Natural killer cell treated with Interleukin-12 subunit alpha and Interleukin-12 subunit beta and Interleukin-15 and Interleukin-18, amount 100 ng/mL, for 72 hours (primary cell): ENCODE results near the gene UCN3. TPM values are rescaled to one million over a fixed set of nuclear protein-coding genes. Genes with fewer than 3 reads are reported as not detected.

Source experiments
- ATAC-seq, 2 donors: fragments of 150-1000 bp; cut with Tn5 transposase in 1 of 2; sonication (Bioruptor Pico), chemical (Tn5 transposase) in 1 of 2; 2 replicates each; pipeline ENCODE4 v1.10.0; 2021
- DNase-seq: peaks from one replicate; pipeline ENCODE4 v3.0.0; 2022; ENCODE audit warnings: low spot score
- H3K27ac Mint-ChIP-seq, 2 donors: 1 replicate in 1 of 2; 2 replicates in 1 of 2; pipeline ENCODE4 v1.8.0; 2022; ENCODE audit warnings: mixed read lengths in 2 of 2, mild to moderate bottlenecking in 1 of 2, moderate library complexity in 1 of 2
- H3K27me3 Mint-ChIP-seq, 2 donors: 1 replicate in 1 of 2; 2 replicates in 1 of 2; pipeline ENCODE4 v1.8.0; 2022; ENCODE audit warnings: mixed read lengths in 2 of 2
- H3K36me3 Mint-ChIP-seq: one replicate; pipeline ENCODE4 v1.8.0; 2022; ENCODE audit warnings: mixed read lengths
- H3K4me1 Mint-ChIP-seq, 2 donors: 1 replicate in 1 of 2; 2 replicates in 1 of 2; pipeline ENCODE4 v1.8.0; 2022; ENCODE audit warnings: low read depth in 2 of 2, mixed read lengths in 2 of 2, mild to moderate bottlenecking in 1 of 2
- H3K4me3 Mint-ChIP-seq: one replicate; pipeline ENCODE4 v1.8.0; 2022; ENCODE audit warnings: mixed read lengths
- H3K9me3 Mint-ChIP-seq: 2 replicates; pipeline ENCODE4 v1.8.0; 2022; ENCODE audit warnings: mixed read lengths
- total RNA-seq, 2 donors: library from RNA; stranded (reverse); gene quantifications; one replicate each; pipeline ENCODE4 v1.2.3, GENCODE V29; 2022

UCN3 gene
- not detected for total RNA-seq

- H3K4me3 Mint-ChIP-seq, result no peak within 1 kb of the TSS
- ATAC-seq (no peak), DNase-seq (no peak)
- no peaks in the 10 kb centered on the region for H3K36me3 Mint-ChIP-seq
- H3K4me1 Mint-ChIP-seq, result peaks cover 6 to 9% of the 10 kb centered on the region in 2 donors
- no peaks in the 10 kb centered on the region for H3K9me3 Mint-ChIP-seq
- no peak within 1 kb of the TSS for H3K27ac Mint-ChIP-seq
- H3K27me3 Mint-ChIP-seq, result peaks cover 0 to 3% of the 10 kb centered on the region in 2 donors
Observed at GRCh38 chr10:5364890-5365338, at the start of gene UCN3. TSS of gene UCN3 (plus strand) at chr10:5364966. CDS start at chr10:5373721, 8,755 bp downstream.

GRCh38 chr10:5317547-5318107, 47.1 kb upstream of the UCN3 start:
- ATAC-seq, result peak; percentile 95
- Mint-ChIP-seq H3K9me3 (peaks cover 12% of the 10 kb centered on the region), H3K4me1 (peaks cover 77 to 78% of the 10 kb centered on the region in 2 donors), H3K36me3 (peaks cover 20% of the 10 kb centered on the region), H3K27ac (peak overlapping the region; percentile 89 to 95), H3K4me3 (peak overlapping the region; percentile 74), H3K27me3 (no peaks in the 10 kb centered on the region)
- peak; percentile 89 for DNase-seq

- Mint-ChIP-seq H3K9me3 (peaks cover 12% of the 10 kb centered on the region), H3K4me3 (peak overlapping the region; percentile 74), H3K27me3 (no peaks in the 10 kb centered on the region), H3K36me3 (peaks cover 20% of the 10 kb centered on the region), H3K27ac (peak overlapping the region; percentile 89 to 95), H3K4me1 (peaks cover 75% of the 10 kb centered on the region in 2 donors)
- ATAC-seq (peak in 1 of 2 donors; percentile 1), DNase-seq (no peak)
Observed at GRCh38 chr10:5318148-5318547, 46.6 kb upstream of the UCN3 start.

- ATAC-seq (peak in 1 of 2 donors; percentile 3), DNase-seq (no peak)
- Mint-ChIP-seq H3K27me3 (no peaks in the 10 kb centered on the region), H3K4me3 (no peak overlapping the region), H3K9me3 (peaks cover 12% of the 10 kb centered on the region), H3K27ac (peak overlapping the region; percentile 89 to 95), H3K4me1 (peaks cover 58 to 70% of the 10 kb centered on the region in 2 donors), H3K36me3 (peaks cover 20% of the 10 kb centered on the region)
Observed at GRCh38 chr10:5319863-5320262, 44.9 kb upstream of the UCN3 start.

GRCh38 chr10:5321273-5321672, 43.5 kb upstream of the UCN3 start:
- no peak for DNase-seq
- peak overlapping the region; percentile 89 to 95 for H3K27ac Mint-ChIP-seq
- H3K9me3 Mint-ChIP-seq, result peaks cover 12% of the 10 kb centered on the region
- peaks cover 51 to 63% of the 10 kb centered on the region in 2 donors for H3K4me1 Mint-ChIP-seq
- H3K27me3 Mint-ChIP-seq, result no peaks in the 10 kb centered on the region
- no peak overlapping the region for H3K4me3 Mint-ChIP-seq
- H3K36me3 Mint-ChIP-seq, result peaks cover 20% of the 10 kb centered on the region
- no peak for ATAC-seq

GRCh38 chr10:5323446-5323845, 41.3 kb upstream of the UCN3 start:
- H3K4me3 Mint-ChIP-seq, result no peak overlapping the region
- peak overlapping the region in 1 of 2 donors; percentile 78 for H3K27ac Mint-ChIP-seq
- no peaks in the 10 kb centered on the region for H3K27me3 Mint-ChIP-seq
- peaks cover 34 to 42% of the 10 kb centered on the region in 2 donors for H3K4me1 Mint-ChIP-seq
- peaks cover 8% of the 10 kb centered on the region for H3K9me3 Mint-ChIP-seq
- ATAC-seq (no peak), DNase-seq (no peak)
- H3K36me3 Mint-ChIP-seq, result peaks cover 13% of the 10 kb centered on the region

GRCh38 chr10:5325076-5325475, 39.7 kb upstream of the UCN3 start:
- Mint-ChIP-seq H3K4me1 (peaks cover 17 to 28% of the 10 kb centered on the region in 2 donors), H3K27me3 (peaks cover 0 to 3% of the 10 kb centered on the region in 2 donors), H3K9me3 (peaks cover 5% of the 10 kb centered on the region), H3K27ac (peak overlapping the region in 1 of 2 donors; percentile 37), H3K36me3 (peaks cover 10% of the 10 kb centered on the region), H3K4me3 (no peak overlapping the region)
- no peak for DNase-seq
- ATAC-seq, result no peak

GRCh38 chr10:5334196-5334880, 30.4 kb upstream of the UCN3 start:
- Mint-ChIP-seq H3K4me1 (peaks cover 15 to 22% of the 10 kb centered on the region in 2 donors), H3K27ac (peak overlapping the region in 1 of 2 donors; percentile 7), H3K4me3 (no peak overlapping the region), H3K36me3 (peaks cover 10% of the 10 kb centered on the region), H3K9me3 (no peaks in the 10 kb centered on the region), H3K27me3 (peaks cover 0 to 15% of the 10 kb centered on the region in 2 donors)
- DNase-seq (no peak), ATAC-seq (no peak)

- Mint-ChIP-seq H3K36me3 (peaks cover 10% of the 10 kb centered on the region), H3K4me1 (peaks cover 25 to 27% of the 10 kb centered on the region in 2 donors), H3K9me3 (no peaks in the 10 kb centered on the region), H3K27ac (no peak overlapping the region), H3K4me3 (no peak overlapping the region), H3K27me3 (peaks cover 0 to 9% of the 10 kb centered on the region in 2 donors)
- ATAC-seq (no peak), DNase-seq (no peak)
Observed at GRCh38 chr10:5338010-5338409, 26.8 kb upstream of the UCN3 start.

GRCh38 chr10:5343092-5343491, 21.7 kb upstream of the UCN3 start:
- no peak overlapping the region for H3K4me3 Mint-ChIP-seq
- no peaks in the 10 kb centered on the region for H3K36me3 Mint-ChIP-seq
- no peak for DNase-seq
- H3K9me3 Mint-ChIP-seq, result no peaks in the 10 kb centered on the region
- peaks cover 15 to 17% of the 10 kb centered on the region in 2 donors for H3K4me1 Mint-ChIP-seq
- H3K27me3 Mint-ChIP-seq, result no peaks in the 10 kb centered on the region
- H3K27ac Mint-ChIP-seq, result no peak overlapping the region
- ATAC-seq, result no peak

- Mint-ChIP-seq H3K4me1 (peaks cover 12 to 17% of the 10 kb centered on the region in 2 donors), H3K4me3 (no peak overlapping the region), H3K36me3 (no peaks in the 10 kb centered on the region), H3K27ac (peak overlapping the region in 1 of 2 donors; percentile 20), H3K27me3 (no peaks in the 10 kb centered on the region), H3K9me3 (no peaks in the 10 kb centered on the region)
- DNase-seq (no peak), ATAC-seq (peak; percentile 82 to 84)
Observed at GRCh38 chr10:5343561-5343960, 21.2 kb upstream of the UCN3 start.

GRCh38 chr10:5343979-5344378, 20.8 kb upstream of the UCN3 start:
- no peak for ATAC-seq

GRCh38 chr10:5344746-5345145, 20.0 kb upstream of the UCN3 start:
- H3K4me3 Mint-ChIP-seq, result no peak overlapping the region
- peaks cover 12 to 17% of the 10 kb centered on the region in 2 donors for H3K4me1 Mint-ChIP-seq
- DNase-seq, result no peak

More at GRCh38 chr10:5343979-5344378, 20.8 kb upstream of the UCN3 start:
- Mint-ChIP-seq H3K4me3 (no peak overlapping the region), H3K9me3 (no peaks in the 10 kb centered on the region), H3K27me3 (no peaks in the 10 kb centered on the region), H3K36me3 (no peaks in the 10 kb centered on the region), H3K4me1 (peaks cover 12 to 17% of the 10 kb centered on the region in 2 donors), H3K27ac (peak overlapping the region in 1 of 2 donors; percentile 20)
- no peak for DNase-seq

GRCh38 chr10:5346881-5347280, 17.9 kb upstream of the UCN3 start:
- Mint-ChIP-seq H3K36me3 (no peaks in the 10 kb centered on the region), H3K4me3 (no peak overlapping the region)

More at GRCh38 chr10:5344746-5345145, 20.0 kb upstream of the UCN3 start:
- Mint-ChIP-seq H3K9me3 (no peaks in the 10 kb centered on the region), H3K27me3 (no peaks in the 10 kb centered on the region), H3K36me3 (no peaks in the 10 kb centered on the region), H3K27ac (peak overlapping the region in 1 of 2 donors; percentile 20)
- ATAC-seq, result no peak

More at GRCh38 chr10:5346881-5347280, 17.9 kb upstream of the UCN3 start:
- Mint-ChIP-seq H3K27ac (no peak overlapping the region), H3K4me1 (peaks cover 12 to 16% of the 10 kb centered on the region in 2 donors), H3K27me3 (no peaks in the 10 kb centered on the region), H3K9me3 (no peaks in the 10 kb centered on the region)
- DNase-seq (no peak), ATAC-seq (no peak)
